ENCODE results near the gene IFNAR1. TPM values are rescaled to one million over a fixed set of nuclear protein-coding genes. Genes with fewer than 3 reads are reported as not detected.
A peak's percentile ranks its signal among the peaks of the same experiment; 100 is the strongest.

The IFNAR1 gene
- total and polyA plus RNA-seq, 9 of the 15 experiments (the other 6 are each of a cell fraction or from before 2014, with no cell fraction given): 8.6 to 31.8 (median 14.8) TPM

DNA sequence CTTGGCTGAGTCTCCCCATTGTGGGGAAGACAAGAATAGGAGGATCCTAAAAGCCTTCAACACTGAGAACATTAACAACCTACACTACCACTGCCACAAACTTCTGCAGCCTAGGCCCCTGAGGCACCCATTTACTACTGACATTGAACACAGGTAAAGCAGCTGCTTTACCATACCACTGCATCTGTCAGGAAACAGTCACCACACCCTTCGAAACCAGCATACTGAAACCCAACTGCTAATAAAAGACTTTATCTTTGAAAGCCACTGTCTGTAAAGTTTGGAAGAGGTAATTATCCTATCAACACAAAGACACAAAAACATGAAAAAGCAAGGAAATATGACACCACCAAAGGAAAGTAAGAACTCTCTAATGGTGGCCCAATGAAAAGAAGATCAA is 7.4 kb downstream of the IFNAR1 start (continued):
- TF ChIP-seq, protein P1, sequence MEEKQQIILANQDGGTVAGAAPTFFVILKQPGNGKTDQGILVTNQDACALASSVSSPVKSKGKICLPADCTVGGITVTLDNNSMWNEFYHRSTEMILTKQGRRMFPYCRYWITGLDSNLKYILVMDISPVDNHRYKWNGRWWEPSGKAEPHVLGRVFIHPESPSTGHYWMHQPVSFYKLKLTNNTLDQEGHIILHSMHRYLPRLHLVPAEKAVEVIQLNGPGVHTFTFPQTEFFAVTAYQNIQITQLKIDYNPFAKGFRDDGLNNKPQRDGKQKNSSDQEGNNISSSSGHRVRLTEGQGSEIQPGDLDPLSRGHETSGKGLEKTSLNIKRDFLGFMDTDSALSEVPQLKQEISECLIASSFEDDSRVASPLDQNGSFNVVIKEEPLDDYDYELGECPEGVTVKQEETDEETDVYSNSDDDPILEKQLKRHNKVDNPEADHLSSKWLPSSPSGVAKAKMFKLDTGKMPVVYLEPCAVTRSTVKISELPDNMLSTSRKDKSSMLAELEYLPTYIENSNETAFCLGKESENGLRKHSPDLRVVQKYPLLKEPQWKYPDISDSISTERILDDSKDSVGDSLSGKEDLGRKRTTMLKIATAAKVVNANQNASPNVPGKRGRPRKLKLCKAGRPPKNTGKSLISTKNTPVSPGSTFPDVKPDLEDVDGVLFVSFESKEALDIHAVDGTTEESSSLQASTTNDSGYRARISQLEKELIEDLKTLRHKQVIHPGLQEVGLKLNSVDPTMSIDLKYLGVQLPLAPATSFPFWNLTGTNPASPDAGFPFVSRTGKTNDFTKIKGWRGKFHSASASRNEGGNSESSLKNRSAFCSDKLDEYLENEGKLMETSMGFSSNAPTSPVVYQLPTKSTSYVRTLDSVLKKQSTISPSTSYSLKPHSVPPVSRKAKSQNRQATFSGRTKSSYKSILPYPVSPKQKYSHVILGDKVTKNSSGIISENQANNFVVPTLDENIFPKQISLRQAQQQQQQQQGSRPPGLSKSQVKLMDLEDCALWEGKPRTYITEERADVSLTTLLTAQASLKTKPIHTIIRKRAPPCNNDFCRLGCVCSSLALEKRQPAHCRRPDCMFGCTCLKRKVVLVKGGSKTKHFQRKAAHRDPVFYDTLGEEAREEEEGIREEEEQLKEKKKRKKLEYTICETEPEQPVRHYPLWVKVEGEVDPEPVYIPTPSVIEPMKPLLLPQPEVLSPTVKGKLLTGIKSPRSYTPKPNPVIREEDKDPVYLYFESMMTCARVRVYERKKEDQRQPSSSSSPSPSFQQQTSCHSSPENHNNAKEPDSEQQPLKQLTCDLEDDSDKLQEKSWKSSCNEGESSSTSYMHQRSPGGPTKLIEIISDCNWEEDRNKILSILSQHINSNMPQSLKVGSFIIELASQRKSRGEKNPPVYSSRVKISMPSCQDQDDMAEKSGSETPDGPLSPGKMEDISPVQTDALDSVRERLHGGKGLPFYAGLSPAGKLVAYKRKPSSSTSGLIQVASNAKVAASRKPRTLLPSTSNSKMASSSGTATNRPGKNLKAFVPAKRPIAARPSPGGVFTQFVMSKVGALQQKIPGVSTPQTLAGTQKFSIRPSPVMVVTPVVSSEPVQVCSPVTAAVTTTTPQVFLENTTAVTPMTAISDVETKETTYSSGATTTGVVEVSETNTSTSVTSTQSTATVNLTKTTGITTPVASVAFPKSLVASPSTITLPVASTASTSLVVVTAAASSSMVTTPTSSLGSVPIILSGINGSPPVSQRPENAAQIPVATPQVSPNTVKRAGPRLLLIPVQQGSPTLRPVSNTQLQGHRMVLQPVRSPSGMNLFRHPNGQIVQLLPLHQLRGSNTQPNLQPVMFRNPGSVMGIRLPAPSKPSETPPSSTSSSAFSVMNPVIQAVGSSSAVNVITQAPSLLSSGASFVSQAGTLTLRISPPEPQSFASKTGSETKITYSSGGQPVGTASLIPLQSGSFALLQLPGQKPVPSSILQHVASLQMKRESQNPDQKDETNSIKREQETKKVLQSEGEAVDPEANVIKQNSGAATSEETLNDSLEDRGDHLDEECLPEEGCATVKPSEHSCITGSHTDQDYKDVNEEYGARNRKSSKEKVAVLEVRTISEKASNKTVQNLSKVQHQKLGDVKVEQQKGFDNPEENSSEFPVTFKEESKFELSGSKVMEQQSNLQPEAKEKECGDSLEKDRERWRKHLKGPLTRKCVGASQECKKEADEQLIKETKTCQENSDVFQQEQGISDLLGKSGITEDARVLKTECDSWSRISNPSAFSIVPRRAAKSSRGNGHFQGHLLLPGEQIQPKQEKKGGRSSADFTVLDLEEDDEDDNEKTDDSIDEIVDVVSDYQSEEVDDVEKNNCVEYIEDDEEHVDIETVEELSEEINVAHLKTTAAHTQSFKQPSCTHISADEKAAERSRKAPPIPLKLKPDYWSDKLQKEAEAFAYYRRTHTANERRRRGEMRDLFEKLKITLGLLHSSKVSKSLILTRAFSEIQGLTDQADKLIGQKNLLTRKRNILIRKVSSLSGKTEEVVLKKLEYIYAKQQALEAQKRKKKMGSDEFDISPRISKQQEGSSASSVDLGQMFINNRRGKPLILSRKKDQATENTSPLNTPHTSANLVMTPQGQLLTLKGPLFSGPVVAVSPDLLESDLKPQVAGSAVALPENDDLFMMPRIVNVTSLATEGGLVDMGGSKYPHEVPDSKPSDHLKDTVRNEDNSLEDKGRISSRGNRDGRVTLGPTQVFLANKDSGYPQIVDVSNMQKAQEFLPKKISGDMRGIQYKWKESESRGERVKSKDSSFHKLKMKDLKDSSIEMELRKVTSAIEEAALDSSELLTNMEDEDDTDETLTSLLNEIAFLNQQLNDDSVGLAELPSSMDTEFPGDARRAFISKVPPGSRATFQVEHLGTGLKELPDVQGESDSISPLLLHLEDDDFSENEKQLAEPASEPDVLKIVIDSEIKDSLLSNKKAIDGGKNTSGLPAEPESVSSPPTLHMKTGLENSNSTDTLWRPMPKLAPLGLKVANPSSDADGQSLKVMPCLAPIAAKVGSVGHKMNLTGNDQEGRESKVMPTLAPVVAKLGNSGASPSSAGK (IDR thresholded peaks at IDR 0.05): peak; percentile 59
- no peak for TF ChIP-seq EZH2 (IDR thresholded peaks at IDR 0.05; ENCODE audit: borderline replicate concordance, low read depth, low read length)
- no peak for TF ChIP-seq RHOXF2B (CRISPR knock-in tag; conservative IDR thresholded peaks at IDR 0.05)
- TF ChIP-seq, protein P2, sequence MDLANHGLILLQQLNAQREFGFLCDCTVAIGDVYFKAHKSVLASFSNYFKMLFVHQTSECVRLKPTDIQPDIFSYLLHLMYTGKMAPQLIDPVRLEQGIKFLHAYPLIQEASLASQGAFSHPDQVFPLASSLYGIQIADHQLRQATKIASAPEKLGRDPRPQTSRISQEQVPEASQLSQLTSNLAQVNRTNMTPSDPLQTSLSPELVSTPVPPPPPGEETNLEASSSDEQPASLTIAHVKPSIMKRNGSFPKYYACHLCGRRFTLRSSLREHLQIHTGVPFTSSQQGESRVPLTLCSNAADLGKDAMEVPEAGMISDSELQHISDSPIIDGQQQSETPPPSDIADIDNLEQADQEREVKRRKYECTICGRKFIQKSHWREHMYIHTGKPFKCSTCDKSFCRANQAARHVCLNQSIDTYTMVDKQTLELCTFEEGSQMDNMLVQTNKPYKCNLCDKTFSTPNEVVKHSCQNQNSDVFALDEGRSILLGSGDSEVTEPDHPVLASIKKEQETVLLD (IDR thresholded peaks at IDR 0.05): no peak
- TF ChIP-seq ZNF384 (IDR thresholded peaks at IDR 0.05; ENCODE audit: low read depth, low read length): no peak
- TF ChIP-seq GABPB1 (CRISPR knock-in tag; IDR thresholded peaks at IDR 0.05): no peak
- TF ChIP-seq, protein P3, sequence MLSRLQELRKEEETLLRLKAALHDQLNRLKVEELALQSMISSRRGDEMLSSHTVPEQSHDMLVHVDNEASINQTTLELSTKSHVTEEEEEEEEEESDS (CRISPR knock-in tag; IDR thresholded peaks at IDR 0.05): no peak
- no peak for TF ChIP-seq TCF7L2 (IDR thresholded peaks at IDR 0.05; ENCODE audit: low read depth, low read length)
- TF ChIP-seq, protein P4, sequence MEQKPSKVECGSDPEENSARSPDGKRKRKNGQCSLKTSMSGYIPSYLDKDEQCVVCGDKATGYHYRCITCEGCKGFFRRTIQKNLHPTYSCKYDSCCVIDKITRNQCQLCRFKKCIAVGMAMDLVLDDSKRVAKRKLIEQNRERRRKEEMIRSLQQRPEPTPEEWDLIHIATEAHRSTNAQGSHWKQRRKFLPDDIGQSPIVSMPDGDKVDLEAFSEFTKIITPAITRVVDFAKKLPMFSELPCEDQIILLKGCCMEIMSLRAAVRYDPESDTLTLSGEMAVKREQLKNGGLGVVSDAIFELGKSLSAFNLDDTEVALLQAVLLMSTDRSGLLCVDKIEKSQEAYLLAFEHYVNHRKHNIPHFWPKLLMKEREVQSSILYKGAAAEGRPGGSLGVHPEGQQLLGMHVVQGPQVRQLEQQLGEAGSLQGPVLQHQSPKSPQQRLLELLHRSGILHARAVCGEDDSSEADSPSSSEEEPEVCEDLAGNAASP (IDR thresholded peaks at IDR 0.05): no peak
- peak; percentile 84 for TF ChIP-seq ARID1B (IDR thresholded peaks at IDR 0.05)
- no peak for TF ChIP-seq NR2F6 (CRISPR knock-in tag; IDR thresholded peaks at IDR 0.05)
- TF ChIP-seq HNRNPH1 (optimal IDR thresholded peaks at IDR 0.05; ENCODE audit: low read depth, low read length): no peak
- no peak for TF ChIP-seq NR1H2 (CRISPR knock-in tag; IDR thresholded peaks at IDR 0.05)
- no peak for TF ChIP-seq SETDB1 (IDR thresholded peaks at IDR 0.05; ENCODE audit: low read length)
